GM18873 (cell line): Measurements from ENCODE around the gene THOC5.
"Not testable (repeated sequence)": the region's sequence is repeated elsewhere in the genome, so short reads cannot be mapped to it uniquely, and the experiment has no call there.

Experiments
- ATAC-seq: cut with Tn5 transposase; IDR thresholded peaks from one replicate; pipeline ENCODE4 v1.9.1; 2021; ENCODE audit warnings: mild to moderate bottlenecking, moderate library complexity, moderate number of reproducible peaks; ENCODE audit not compliant: unreplicated experiment, low FRiP score

Gene THOC5

GRCh38 chr22:29563652-29564460 is 10.3 kb upstream of the THOC5 start:
- no peak for ATAC-seq

GRCh38 chr22:29559853-29560252 is 6.3 kb upstream of the THOC5 start:
- no peak for ATAC-seq

GRCh38 chr22:29559030-29559429 is 5.5 kb upstream of the THOC5 start:
- no peak for ATAC-seq

- ATAC-seq = no peak
Observed at GRCh38 chr22:29555065-29555644, 1.6 kb upstream of the THOC5 start.

GRCh38 chr22:29552357-29552756 is 1.2 kb downstream of the THOC5 start:
- not testable (repeated sequence) for ATAC-seq

- ATAC-seq = no peak
Observed at GRCh38 chr22:29550005-29550404, 3.6 kb downstream of the THOC5 start.

- not testable (repeated sequence) for ATAC-seq
Observed at GRCh38 chr22:29545045-29545444, 8.5 kb downstream of the THOC5 start.

- ATAC-seq = no peak
Observed at GRCh38 chr22:29541845-29542244, 11.7 kb downstream of the THOC5 start.

- ATAC-seq = no peak
Observed at GRCh38 chr22:29539105-29539504, 14.5 kb downstream of the THOC5 start.

- ATAC-seq = no peak
Observed at GRCh38 chr22:29536411-29536810, 17.1 kb downstream of the THOC5 start.

GRCh38 chr22:29531419-29531818 is 22.1 kb downstream of the THOC5 start:
- no peak for ATAC-seq

- ATAC-seq = no peak
Observed at GRCh38 chr22:29530716-29531115, 22.8 kb downstream of the THOC5 start.

- no peak for ATAC-seq
Observed at GRCh38 chr22:29528144-29528543, 25.4 kb downstream of the THOC5 start.

- ATAC-seq = no peak
Observed at GRCh38 chr22:29524442-29525191, 28.9 kb downstream of the THOC5 start.

- no peak for ATAC-seq
Observed at GRCh38 chr22:29523761-29524160, 29.8 kb downstream of the THOC5 start.

GRCh38 chr22:29521526-29521925 is 32.0 kb downstream of the THOC5 start:
- no peak for ATAC-seq

GRCh38 chr22:29520851-29521250 is 32.7 kb downstream of the THOC5 start:
- no peak for ATAC-seq

GRCh38 chr22:29519996-29520395 is 33.6 kb downstream of the THOC5 start:
- ATAC-seq = no peak

GRCh38 chr22:29518427-29518826 is 35.1 kb downstream of the THOC5 start:
- ATAC-seq = no peak

GRCh38 chr22:29517215-29517908 is 36.2 kb downstream of the THOC5 start:
- no peak for ATAC-seq

GRCh38 chr22:29512031-29512430 is 41.5 kb downstream of the THOC5 start:
- ATAC-seq = no peak
